ENCODE results near the gene SYNDIG1. TPM values are rescaled to one million over a fixed set of nuclear protein-coding genes. Genes with fewer than 3 reads are reported as not detected.

The SYNDIG1 gene
- total RNA-seq, 4 donors from 2014 or later, result 0.20 to 1.3 (median 0.66) TPM; not detected in 1

DNA sequence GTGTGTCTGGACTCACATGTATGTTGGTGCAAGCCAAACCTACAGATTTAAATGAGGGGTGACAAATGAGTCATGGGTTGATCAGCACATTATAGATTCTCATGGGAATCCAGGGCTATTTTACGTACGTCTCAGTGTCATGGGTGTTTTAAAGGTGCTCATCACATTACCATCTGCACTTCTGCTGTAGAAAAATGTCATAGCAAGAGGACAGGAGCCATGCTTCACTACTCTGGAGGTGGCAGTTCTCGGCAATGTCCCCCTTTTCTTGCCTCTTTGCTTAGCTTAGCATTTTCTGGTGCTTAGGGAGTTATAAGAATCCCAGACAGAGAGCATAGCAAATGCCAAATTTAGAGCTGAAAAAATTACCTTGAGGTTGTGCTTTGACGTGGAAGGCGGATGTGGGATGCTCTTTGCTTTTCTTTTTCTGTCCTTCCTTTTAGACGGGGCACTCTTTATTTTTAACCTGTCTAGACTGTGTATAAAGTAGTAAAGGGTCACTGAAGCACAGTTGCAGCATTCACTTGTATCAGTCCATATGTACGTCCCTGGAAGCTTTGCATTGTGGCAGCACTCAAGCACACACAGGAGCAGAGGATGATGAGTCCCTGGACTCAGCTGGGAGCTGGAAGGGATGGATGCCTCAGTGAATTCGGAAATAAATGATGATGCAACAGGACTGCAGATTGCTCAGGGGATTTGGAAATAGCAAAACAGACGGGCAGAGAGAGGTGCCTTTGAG lies 139.7 kb downstream of the SYNDIG1 start:
- ATAC-seq, result no peak
- Histone ChIP-seq H3K27ac (no peak overlapping the region), H3K36me3 (no peaks in the 10 kb centered on the region), H3K4me3 (no peak overlapping the region), H3K27me3 (no peaks in the 10 kb centered on the region), H3K4me1 (no peaks in the 10 kb centered on the region), H3K9me3 (no peaks in the 10 kb centered on the region)
- intact Hi-C loops (cut with DNase I; ENCODE audit: low total_unique reads) (no loop called here), in situ Hi-C loops (cut with MboI; ENCODE audit: low sequenced_read_pairs in 4 of 4) (no loop called here)
- DNase-seq, result no peak
- no peak for TF ChIP-seq POLR2A (IDR thresholded peaks at IDR 0.05)
- TF ChIP-seq, protein P1, sequence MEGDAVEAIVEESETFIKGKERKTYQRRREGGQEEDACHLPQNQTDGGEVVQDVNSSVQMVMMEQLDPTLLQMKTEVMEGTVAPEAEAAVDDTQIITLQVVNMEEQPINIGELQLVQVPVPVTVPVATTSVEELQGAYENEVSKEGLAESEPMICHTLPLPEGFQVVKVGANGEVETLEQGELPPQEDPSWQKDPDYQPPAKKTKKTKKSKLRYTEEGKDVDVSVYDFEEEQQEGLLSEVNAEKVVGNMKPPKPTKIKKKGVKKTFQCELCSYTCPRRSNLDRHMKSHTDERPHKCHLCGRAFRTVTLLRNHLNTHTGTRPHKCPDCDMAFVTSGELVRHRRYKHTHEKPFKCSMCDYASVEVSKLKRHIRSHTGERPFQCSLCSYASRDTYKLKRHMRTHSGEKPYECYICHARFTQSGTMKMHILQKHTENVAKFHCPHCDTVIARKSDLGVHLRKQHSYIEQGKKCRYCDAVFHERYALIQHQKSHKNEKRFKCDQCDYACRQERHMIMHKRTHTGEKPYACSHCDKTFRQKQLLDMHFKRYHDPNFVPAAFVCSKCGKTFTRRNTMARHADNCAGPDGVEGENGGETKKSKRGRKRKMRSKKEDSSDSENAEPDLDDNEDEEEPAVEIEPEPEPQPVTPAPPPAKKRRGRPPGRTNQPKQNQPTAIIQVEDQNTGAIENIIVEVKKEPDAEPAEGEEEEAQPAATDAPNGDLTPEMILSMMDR (IDR thresholded peaks at IDR 0.05 in 4 of 5, conservative IDR thresholded peaks at IDR 0.05 in 1 of 5), result no peak

DNA sequence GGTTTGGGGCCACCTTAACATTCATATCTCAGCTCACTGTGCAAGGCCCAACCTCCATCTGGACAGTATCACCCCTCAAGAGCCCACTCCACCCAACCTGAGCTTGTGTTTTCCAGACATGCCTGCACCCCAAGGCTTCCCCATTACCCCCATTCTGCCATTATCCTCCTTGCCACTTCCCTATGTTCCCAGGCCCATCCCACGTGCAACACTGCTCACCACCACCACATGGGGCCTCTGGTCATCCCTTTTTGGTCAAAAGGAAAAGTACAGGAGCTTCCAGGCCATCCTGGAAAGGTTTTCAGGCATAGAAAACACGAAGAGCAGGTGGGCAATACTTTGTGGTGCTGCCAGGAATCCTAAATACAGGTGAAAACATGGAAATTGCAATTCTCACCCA lies 140.3 kb downstream of the SYNDIG1 start:
- in situ Hi-C loops (cut with MboI; ENCODE audit: low sequenced_read_pairs in 4 of 4), result no loop called here
- no peak overlapping the region for H3K27ac ChIP-seq
- TF ChIP-seq POLR2A (IDR thresholded peaks at IDR 0.05), result no peak
- H3K27me3 ChIP-seq, result no peaks in the 10 kb centered on the region
- no peak for ATAC-seq
- no peak overlapping the region for H3K4me3 ChIP-seq
- H3K9me3 ChIP-seq, result no peaks in the 10 kb centered on the region
- DNase-seq, result no peak
- H3K36me3 ChIP-seq, result no peaks in the 10 kb centered on the region
- H3K4me1 ChIP-seq, result no peaks in the 10 kb centered on the region
- intact Hi-C loops (cut with DNase I; ENCODE audit: low total_unique reads), result no loop called here

DNA sequence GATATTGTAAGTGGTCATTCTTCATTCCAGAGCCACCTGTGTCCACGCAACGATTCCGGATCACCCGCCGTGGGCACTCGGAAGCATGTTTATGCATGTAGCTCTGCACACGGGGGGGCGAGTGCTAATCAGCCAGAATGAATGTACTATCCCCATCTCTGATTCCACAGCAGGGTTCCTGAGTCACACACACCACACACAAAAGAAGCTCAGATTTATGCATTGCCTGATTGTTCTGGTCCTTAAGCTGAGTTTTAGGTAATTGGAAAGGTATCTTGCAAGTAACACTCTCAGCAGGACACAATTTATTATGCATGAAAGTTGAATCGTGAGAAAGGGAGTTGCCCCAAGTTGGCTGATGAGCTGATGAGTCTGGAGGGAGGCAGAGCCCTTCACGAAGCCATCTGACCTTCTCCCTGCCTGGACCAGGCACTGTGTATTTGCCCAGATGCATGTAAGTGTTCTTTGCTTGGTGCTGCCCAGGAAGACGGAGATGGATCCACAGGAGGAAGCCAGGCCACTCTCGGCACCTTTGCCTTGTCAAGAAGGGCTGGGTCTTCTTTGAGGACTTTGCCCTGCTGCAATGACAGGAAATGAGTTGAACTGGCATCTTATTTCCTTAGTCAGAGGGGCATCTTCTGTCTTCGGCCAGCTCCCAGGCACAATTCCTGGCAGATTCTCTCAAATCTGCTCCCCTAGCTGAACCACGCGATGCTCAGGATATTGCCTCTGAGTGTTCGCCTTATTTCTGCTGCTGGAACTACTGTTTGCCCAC lies 141.1 kb downstream of the SYNDIG1 start:
- intact Hi-C loops (cut with DNase I; ENCODE audit: low total_unique reads), result no loop called here
- ATAC-seq, result no peak

DNA sequence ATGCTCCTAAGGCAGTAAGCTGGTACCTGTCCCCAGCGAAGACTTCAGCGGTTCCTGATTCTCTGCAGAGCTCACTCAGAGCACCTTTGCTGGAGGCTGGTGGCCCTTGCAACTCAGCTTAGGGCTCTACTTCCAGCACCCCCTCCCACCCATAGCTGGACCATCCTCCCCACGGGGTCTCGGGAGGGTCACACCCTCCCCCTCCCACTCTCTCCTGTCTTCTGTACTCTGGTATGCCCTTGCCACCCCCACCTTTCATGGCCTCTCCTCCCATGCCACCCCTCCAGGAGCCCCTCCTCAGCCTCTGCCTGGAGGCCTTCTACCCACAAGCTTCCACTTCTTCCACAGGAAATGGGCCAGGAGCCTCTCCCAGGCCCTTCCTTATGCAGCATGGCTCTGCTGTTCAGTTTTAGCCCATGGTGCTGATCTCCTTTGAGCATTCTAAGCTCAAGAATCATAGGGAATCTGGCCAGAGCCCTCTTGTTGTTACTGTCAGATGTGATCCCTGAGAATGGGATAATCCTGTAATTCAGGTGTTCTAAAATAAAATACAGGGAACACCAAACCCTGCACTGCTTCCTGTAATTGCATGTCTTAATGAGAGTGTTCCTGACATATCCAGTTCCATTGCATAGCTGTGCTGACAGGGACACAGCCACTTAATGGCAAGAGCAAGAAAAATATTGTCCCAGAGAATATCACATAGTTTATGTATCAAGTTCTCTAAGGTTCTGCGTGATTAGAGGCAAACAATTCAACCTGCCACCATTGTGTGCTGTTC lies 142.1 kb downstream of the SYNDIG1 start:
- DNase-seq (no peak), ATAC-seq (no peak)
- in situ Hi-C loops (cut with MboI; ENCODE audit: low sequenced_read_pairs in 4 of 4) (no loop called here), intact Hi-C loops (cut with DNase I; ENCODE audit: low total_unique reads) (no loop called here)
- H3K9me3 ChIP-seq, result no peaks in the 10 kb centered on the region
- no peak overlapping the region for H3K4me3 ChIP-seq
- no peak for TF ChIP-seq POLR2A (IDR thresholded peaks at IDR 0.05)
- TF ChIP-seq, protein P1 (IDR thresholded peaks at IDR 0.05 in 4 of 5, conservative IDR thresholded peaks at IDR 0.05 in 1 of 5), result no peak
- H3K27me3 ChIP-seq, result no peaks in the 10 kb centered on the region
- H3K36me3 ChIP-seq, result no peaks in the 10 kb centered on the region
- H3K27ac ChIP-seq, result no peak overlapping the region
- no peaks in the 10 kb centered on the region for H3K4me1 ChIP-seq

More for the DNA sequence above, 141.1 kb downstream of the SYNDIG1 start:
- Histone ChIP-seq H3K4me3 (no peak overlapping the region), H3K9me3 (no peaks in the 10 kb centered on the region), H3K27me3 (no peaks in the 10 kb centered on the region), H3K36me3 (no peaks in the 10 kb centered on the region), H3K27ac (no peak overlapping the region), H3K4me1 (no peaks in the 10 kb centered on the region)
- no peak for TF ChIP-seq POLR2A (IDR thresholded peaks at IDR 0.05)
- TF ChIP-seq, protein P1 (IDR thresholded peaks at IDR 0.05 in 4 of 5, conservative IDR thresholded peaks at IDR 0.05 in 1 of 5), result no peak
- no peak for DNase-seq
- in situ Hi-C loops (cut with MboI; ENCODE audit: low sequenced_read_pairs in 4 of 4), result no loop called here

Data from gastrocnemius medialis (tissue), 4 donors.